ES-I3 (cell line): ENCODE results near the gene KIF13A.
A peak's percentile ranks its signal among the peaks of the same experiment; 100 is the strongest.

ENCODE experiments used
- H3K36me3 ChIP-seq: 2 replicates; pipeline ENCODE4 v1.6.1; 2013; ENCODE audit warnings: mild to moderate bottlenecking, low read length, control low read depth, moderate library complexity; ENCODE audit not compliant: insufficient read depth
- H3K4me1 ChIP-seq: 2 replicates; pipeline ENCODE4 v1.6.1; 2013; ENCODE audit warnings: mild to moderate bottlenecking, control low read depth, low read length; ENCODE audit not compliant: insufficient read depth
- H3K9ac ChIP-seq: 2 replicates; pipeline ENCODE4 v1.6.1; 2013; ENCODE audit warnings: low read depth, mild to moderate bottlenecking, low read length, moderate library complexity
- H3K9me3 ChIP-seq: 2 replicates; pipeline ENCODE4 v1.6.1; 2013; ENCODE audit warnings: mild to moderate bottlenecking, low read length, moderate library complexity; ENCODE audit not compliant: control insufficient read depth, insufficient read depth

KIF13A gene

DNA sequence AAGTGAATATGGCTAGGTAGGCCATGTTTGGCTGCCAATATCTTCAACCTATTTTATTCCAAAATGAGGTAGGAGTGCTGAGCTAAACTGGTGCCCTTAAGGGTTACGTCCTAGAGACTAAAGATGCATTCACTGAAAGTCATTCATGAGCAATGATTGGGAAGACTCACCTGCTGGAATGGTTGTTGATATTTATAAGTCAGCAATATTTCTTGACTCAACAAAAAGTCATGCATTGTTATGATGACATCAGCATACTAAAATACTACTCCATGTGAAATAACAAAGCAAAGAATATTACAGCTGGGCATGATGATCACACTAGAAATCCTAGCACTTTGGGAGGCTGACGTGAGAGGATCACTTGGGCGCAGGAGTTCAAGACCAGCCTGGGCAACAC is 263.1 kb downstream of the KIF13A start:
- Histone ChIP-seq H3K9me3 (no peaks in the 10 kb centered on the region), H3K9ac (no peak overlapping the region), H3K4me1 (peaks cover 13% of the 10 kb centered on the region; the same call in 1 of the 2 replicates), H3K36me3 (no peaks in the 10 kb centered on the region)

DNA sequence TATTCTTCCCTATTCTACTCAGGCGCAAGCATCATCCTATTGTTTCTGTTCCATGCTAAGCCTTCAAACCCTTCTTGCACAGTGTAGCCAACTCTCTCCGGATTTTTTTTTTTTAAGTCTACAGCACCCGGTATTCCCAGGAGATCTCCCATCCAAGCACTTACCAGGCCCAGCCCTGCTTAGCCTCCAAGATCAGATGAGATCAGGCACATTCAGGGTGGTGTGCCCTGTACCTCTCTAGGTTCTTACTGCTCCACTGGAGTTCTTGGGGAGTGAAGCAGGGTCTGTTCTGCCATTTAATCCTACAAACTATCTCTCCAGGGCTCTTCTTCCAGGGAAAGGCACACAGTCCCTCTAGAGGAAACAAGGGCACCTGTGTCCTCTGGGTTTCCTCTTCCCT is 265.8 kb downstream of the KIF13A start:
- no peaks in the 10 kb centered on the region for H3K9me3 ChIP-seq
- no peak overlapping the region for H3K9ac ChIP-seq
- no peaks in the 10 kb centered on the region for H3K36me3 ChIP-seq
- peaks cover 13% of the 10 kb centered on the region; the same call in 1 of the 2 replicates for H3K4me1 ChIP-seq

DNA sequence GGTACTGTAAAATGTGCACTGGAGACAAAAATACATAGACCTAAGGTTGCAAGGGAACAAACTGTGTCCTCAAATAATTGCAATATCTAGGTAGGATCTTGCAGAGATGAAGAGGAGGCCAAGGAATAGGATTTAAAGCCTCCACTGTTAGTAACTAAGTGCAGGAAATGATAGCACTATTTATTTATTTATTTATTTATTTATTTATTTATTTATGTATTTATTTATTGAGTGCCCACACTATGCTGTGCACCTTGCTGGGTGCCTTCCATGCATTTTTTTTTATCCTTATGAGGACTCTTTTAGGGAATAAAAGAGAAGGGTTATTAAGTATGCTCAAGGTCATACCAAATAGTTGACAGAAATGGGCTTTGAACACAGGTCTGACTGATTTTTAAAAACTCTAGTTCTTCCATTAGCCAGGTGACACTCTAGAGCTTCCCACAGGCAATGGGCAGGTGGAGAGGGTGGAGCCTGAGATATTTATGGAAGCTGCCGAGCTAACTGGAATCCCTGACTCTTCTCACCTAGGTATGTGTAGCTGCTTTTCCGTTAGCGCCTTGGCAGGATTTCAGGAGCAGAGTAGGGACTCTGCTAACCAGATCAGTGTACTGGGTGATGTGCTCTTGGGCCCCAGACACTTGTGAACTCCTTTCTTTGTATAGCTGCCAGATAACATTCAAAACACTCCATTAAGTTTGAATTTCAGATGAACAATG is 268.0 kb downstream of the KIF13A start:
- no peaks in the 10 kb centered on the region for H3K9me3 ChIP-seq
- no peak overlapping the region for H3K9ac ChIP-seq
- no peaks in the 10 kb centered on the region for H3K36me3 ChIP-seq
- peaks cover 15% of the 10 kb centered on the region for H3K4me1 ChIP-seq

DNA sequence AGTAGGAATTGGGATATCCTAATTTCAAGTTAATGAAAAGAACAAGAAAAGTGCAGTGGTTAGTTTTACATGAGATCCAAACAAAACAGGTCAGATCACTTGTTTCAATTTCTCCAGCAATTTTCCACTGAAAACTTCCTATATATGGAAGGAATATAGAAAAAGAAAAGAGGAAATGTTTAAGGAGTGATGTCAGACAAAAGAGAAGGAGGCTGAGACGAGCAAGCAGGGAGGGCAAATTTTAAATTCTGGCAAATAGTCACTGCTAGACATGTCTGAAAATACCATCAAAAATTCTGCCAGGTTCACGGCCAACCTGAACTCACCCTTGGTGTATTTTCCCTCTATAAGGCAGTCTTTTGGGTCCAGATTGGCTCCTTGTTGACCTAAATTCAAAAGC is 271.2 kb downstream of the KIF13A start:
- H3K9ac ChIP-seq: no peak overlapping the region
- no peaks in the 10 kb centered on the region for H3K9me3 ChIP-seq
- H3K36me3 ChIP-seq: no peaks in the 10 kb centered on the region
- peaks cover 25% of the 10 kb centered on the region for H3K4me1 ChIP-seq

DNA sequence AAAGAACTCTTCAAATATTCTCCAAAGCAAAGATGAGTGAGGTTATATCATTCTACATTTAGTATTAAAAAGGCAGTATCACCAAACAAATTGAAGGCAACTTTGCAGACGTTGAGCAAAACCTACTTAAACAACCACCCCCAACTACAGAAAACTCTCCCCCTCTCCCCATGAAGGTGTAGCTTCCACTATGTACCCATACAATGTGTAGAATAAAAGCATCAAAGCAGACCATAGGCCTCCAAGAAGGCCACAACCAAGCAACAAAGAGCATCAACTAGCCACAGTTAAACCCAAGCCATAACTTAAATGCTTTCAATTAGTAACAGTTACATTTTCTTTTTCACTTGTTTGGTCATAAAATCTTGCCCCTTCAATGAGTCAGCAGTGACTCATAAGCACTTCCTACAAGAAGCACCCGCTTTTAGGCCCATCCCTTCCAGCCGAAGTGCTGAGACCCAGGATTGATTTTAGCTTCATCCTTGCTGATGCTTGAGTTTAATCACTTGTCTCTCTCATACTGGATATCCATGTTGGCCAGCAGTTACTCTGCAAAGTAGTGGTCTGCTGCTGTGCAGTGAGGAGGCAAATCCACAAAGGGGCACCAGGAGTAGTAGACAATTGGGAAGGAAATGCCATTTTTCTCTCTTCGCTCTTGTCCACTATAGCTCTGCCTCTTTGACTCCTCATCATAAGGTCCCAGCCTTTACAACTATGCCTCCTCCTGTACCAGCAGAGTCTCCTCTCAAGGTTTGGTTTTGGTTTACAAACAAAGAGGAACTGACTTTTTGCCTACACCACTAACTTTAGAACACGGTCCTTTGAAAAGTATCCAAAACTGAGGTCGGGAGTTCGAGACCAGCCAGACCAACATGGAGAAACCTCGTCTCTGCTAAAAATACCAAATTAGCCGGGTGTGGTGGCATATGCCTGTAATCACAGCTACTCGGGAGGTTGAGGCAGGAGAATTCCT is 272.3 kb downstream of the KIF13A start:
- peak overlapping the region; percentile 15 for H3K9ac ChIP-seq
- H3K9me3 ChIP-seq: no peaks in the 10 kb centered on the region
- H3K4me1 ChIP-seq: peaks cover 25% of the 10 kb centered on the region
- H3K36me3 ChIP-seq: no peaks in the 10 kb centered on the region

DNA sequence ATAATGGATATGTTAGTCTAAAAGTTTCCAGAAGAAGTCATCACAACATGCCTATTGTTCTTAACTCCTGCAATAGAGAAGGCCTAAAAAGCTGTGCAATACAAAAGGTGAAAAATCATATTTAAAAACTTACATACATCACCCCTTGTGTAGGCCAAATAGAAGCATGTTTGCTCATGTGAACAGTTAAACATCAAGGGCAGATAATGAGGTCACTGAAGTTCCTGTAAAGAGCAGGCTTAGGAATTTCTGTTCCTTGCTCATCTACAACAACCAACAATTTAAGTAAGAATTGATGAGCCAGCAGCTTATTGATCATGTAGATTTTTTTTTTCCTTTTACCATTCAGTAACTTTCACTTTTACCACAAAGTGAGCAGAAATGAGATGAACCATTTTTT is 273.3 kb downstream of the KIF13A start:
- peaks cover 25% of the 10 kb centered on the region for H3K4me1 ChIP-seq
- no peaks in the 10 kb centered on the region for H3K36me3 ChIP-seq
- no peak overlapping the region; the same call in 1 of the 2 replicates for H3K9ac ChIP-seq
- H3K9me3 ChIP-seq: no peaks in the 10 kb centered on the region

DNA sequence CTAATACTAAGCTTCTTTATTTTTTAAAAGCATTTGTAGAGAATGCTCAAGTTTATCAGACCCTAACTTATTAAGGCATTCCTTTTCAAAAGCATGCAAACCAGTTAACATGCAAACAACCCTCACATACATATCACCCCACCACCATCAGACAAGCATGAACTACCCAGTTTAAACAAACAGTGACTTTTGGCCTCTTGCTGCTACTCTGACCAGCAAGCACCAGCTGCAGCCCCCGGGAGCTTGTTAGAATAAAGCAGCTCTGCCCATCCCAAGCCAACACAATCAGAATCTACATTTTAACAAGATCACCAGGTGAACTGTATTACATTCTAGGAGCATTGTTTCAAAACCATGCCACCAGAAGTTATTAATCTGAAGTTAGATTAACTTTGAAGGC is 274.9 kb downstream of the KIF13A start:
- Histone ChIP-seq H3K4me1 (peaks cover 25% of the 10 kb centered on the region), H3K9me3 (no peaks in the 10 kb centered on the region), H3K9ac (no peak overlapping the region), H3K36me3 (no peaks in the 10 kb centered on the region)

DNA sequence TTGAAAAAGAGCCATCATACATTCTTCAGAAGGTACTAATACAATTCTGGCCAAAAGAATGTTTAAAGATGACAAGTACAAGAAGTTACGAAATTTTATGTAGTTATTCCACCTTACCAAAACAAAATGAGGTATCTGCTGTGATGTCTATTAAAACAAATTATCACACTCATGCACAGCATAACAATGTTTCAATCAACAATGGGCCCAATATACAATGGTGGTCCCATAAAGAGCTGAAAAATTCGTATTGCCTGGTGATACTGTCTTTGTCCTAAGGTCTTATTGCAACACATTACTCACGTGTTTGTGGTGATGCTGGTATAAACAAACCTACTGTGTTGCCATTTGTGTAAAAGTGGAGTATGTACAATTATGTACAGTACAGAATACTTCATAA is 277.1 kb downstream of the KIF13A start:
- Histone ChIP-seq H3K9ac (no peak overlapping the region), H3K9me3 (no peaks in the 10 kb centered on the region), H3K4me1 (peaks cover 21% of the 10 kb centered on the region), H3K36me3 (no peaks in the 10 kb centered on the region)

DNA sequence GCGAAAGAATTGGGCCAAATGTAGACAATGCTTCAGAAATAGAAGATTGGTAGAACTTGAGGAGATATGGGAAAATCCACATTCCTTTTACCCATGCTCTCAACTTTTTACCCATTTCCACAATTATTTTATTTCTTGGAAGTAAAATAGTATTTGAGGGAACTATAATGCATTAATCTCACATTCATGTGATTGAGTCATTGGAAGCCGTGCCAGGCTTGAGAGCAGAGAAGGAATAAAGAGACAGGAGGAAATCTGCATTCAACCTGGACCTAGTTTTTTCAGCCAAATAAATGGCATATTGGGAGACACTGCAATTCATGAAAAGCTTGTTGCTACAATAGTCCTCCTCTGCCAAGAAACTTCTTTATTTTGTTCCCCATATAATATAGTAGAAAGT is 278.0 kb downstream of the KIF13A start:
- Histone ChIP-seq H3K9me3 (no peaks in the 10 kb centered on the region), H3K9ac (no peak overlapping the region), H3K4me1 (peaks cover 13% of the 10 kb centered on the region), H3K36me3 (no peaks in the 10 kb centered on the region)
